Smooth muscle cell (in vitro differentiated cells): Measurements from ENCODE around the gene ADGRL2. TPM values are rescaled to one million over a fixed set of nuclear protein-coding genes. Genes with fewer than 3 reads are reported as not detected.
A peak's percentile ranks its signal among the peaks of the same experiment; 100 is the strongest.

Experiments used
- DNase-seq: peaks from one replicate; lab custom pipeline; 2025; ENCODE audit not compliant: unreplicated experiment; lab: John Stamatoyannopoulos, UW
- H2AFZ ChIP-seq: fragments of 200-600 bp; sonication (generic); 2 replicates; pipeline ENCODE4 v1.6.0; 2016; ENCODE audit warnings: antibody characterized with exemption, low read depth, mild to moderate bottlenecking
- H3F3A ChIP-seq: fragments of 200-600 bp; sonication (generic); 2 replicates; pipeline ENCODE4 v1.6.0; 2017; ENCODE audit warnings: antibody characterized with exemption, low read depth
- H3K27ac ChIP-seq: fragments of 200-600 bp; sonication (generic); 2 replicates; pipeline ENCODE4 v1.5.1; 2016; ENCODE audit warnings: low read depth, mild to moderate bottlenecking
- H3K27me3 ChIP-seq: fragments of 200-600 bp; sonication (generic); 2 replicates; pipeline ENCODE4 v1.6.1; 2016; ENCODE audit warnings: low read depth, mild to moderate bottlenecking
- H3K36me3 ChIP-seq: fragments of 200-600 bp; sonication (generic); 2 replicates; pipeline ENCODE4 v1.5.1; 2016; ENCODE audit warnings: low read depth
- H3K4me1 ChIP-seq: fragments of 200-600 bp; sonication (generic); 2 replicates; pipeline ENCODE4 v1.5.1; 2016; ENCODE audit warnings: low read depth
- H3K4me2 ChIP-seq: fragments of 200-600 bp; sonication (generic); 2 replicates; pipeline ENCODE4 v1.6.0; 2016; ENCODE audit warnings: mild to moderate bottlenecking
- H3K4me3 ChIP-seq: fragments of 200-600 bp; sonication (generic); 2 replicates; pipeline ENCODE4 v1.5.1; 2016; ENCODE audit warnings: mild to moderate bottlenecking
- H3K79me2 ChIP-seq: fragments of 200-600 bp; sonication (generic); 2 replicates; pipeline ENCODE4 v1.6.0; 2016; ENCODE audit warnings: low read depth, mild to moderate bottlenecking
- H3K9ac ChIP-seq: fragments of 200-600 bp; sonication (generic); 2 replicates; pipeline ENCODE4 v1.6.0; 2016; ENCODE audit warnings: low read depth
- H3K9me3 ChIP-seq: fragments of 200-600 bp; sonication (generic); replicated peaks from 2 replicates; pipeline ENCODE4 v1.5.1; 2016; ENCODE audit warnings: low read depth
- H4K20me1 ChIP-seq: fragments of 200-600 bp; sonication (generic); 2 replicates; pipeline ENCODE4 v1.6.0; 2016; ENCODE audit warnings: low read depth
- CTCF ChIP-seq: fragments of 200-600 bp; sonication (generic); IDR thresholded peaks from 2 replicates; pipeline ENCODE4 v1.5.1; 2017; ENCODE audit warnings: borderline replicate concordance, mild to moderate bottlenecking, antibody characterized with exemption; ENCODE audit not compliant: insufficient read depth, poor library complexity, severe bottlenecking
- WGBS: methylation state at CpG from one replicate; pipeline ENCODE4 v1.1.7; 2016; ENCODE audit warnings: low lambda C conversion rate; 5-methylcytosine and 5-hydroxymethylcytosine counted together
- polyA plus RNA-seq: library from polyadenylated mRNA; unstranded; fragments of >200 nt; fragmentation: Nextera tagmentation; extraction: Ambion mirVana; gene quantifications from 2 replicates; pipeline ENCODE4 v1.2.1, GENCODE V29; 2016
- total RNA-seq: library from RNA; depleted of rRNA; stranded (reverse); fragments of >200 nt; gene quantifications from 2 replicates; pipeline ENCODE4 v1.2.3, GENCODE V29; 2014

ADGRL2 gene
- total and polyA plus RNA-seq, 2 experiments from 2014 or later = 25.1 to 119 TPM

- Histone ChIP-seq H3F3A (no peaks in the 10 kb centered on the region), H3K36me3 (no peaks in the 10 kb centered on the region), H3K27me3 (no peaks in the 10 kb centered on the region), H3K79me2 (no peaks in the 10 kb centered on the region), H3K27ac (no peak overlapping the region), H3K4me3 (no peak overlapping the region), H4K20me1 (no peaks in the 10 kb centered on the region), H3K4me1 (no peaks in the 10 kb centered on the region), H2AFZ (no peak overlapping the region), H3K9me3 (no peaks in the 10 kb centered on the region), H3K4me2 (no peak overlapping the region), H3K9ac (no peak overlapping the region)
- no peak for TF ChIP-seq CTCF
- 85% methylated on average over 8 of the region's 8 CpGs for WGBS
- DNase-seq = no peak
Measured at GRCh38 chr1:81757398-81758020, 43.2 kb upstream of the ADGRL2 start.

GRCh38 chr1:81758181-81758580 lies 42.6 kb upstream of the ADGRL2 start:
- Histone ChIP-seq H3K4me3 (no peak overlapping the region), H3K27ac (no peak overlapping the region), H3K9ac (no peak overlapping the region), H3K79me2 (no peaks in the 10 kb centered on the region), H3K36me3 (no peaks in the 10 kb centered on the region), H3K9me3 (no peaks in the 10 kb centered on the region), H3K4me2 (no peak overlapping the region), H3K4me1 (no peaks in the 10 kb centered on the region), H2AFZ (no peak overlapping the region), H4K20me1 (no peaks in the 10 kb centered on the region), H3F3A (no peaks in the 10 kb centered on the region), H3K27me3 (no peaks in the 10 kb centered on the region)
- no peak for TF ChIP-seq CTCF
- WGBS = 87% methylated on average over 2 of the region's 2 CpGs
- DNase-seq = no peak

- Histone ChIP-seq H3F3A (no peaks in the 10 kb centered on the region), H2AFZ (no peak overlapping the region), H3K4me1 (no peaks in the 10 kb centered on the region), H3K27ac (no peak overlapping the region), H4K20me1 (no peaks in the 10 kb centered on the region), H3K9me3 (no peaks in the 10 kb centered on the region), H3K4me3 (no peak overlapping the region), H3K36me3 (no peaks in the 10 kb centered on the region), H3K27me3 (no peaks in the 10 kb centered on the region), H3K4me2 (no peak overlapping the region), H3K9ac (no peak overlapping the region), H3K79me2 (no peaks in the 10 kb centered on the region)
- DNase-seq = no peak
- 19% methylated on average over 1 of the region's 1 CpG for WGBS
- peak; percentile 43 for TF ChIP-seq CTCF
Measured at GRCh38 chr1:81760477-81761097, 40.1 kb upstream of the ADGRL2 start.

GRCh38 chr1:81775510-81775909 lies 25.2 kb upstream of the ADGRL2 start:
- no peaks in the 10 kb centered on the region for H3K9me3 ChIP-seq

More at GRCh38 chr1:81775510-81775909, 25.2 kb upstream of the ADGRL2 start:
- H4K20me1 ChIP-seq = no peaks in the 10 kb centered on the region
- H3K9ac ChIP-seq = no peak overlapping the region
- H3K4me3 ChIP-seq = no peak overlapping the region
- TF ChIP-seq CTCF = no peak
- no peak overlapping the region for H3K4me2 ChIP-seq
- H3F3A ChIP-seq = no peaks in the 10 kb centered on the region
- no peaks in the 10 kb centered on the region for H3K4me1 ChIP-seq
- DNase-seq = no peak
- H3K36me3 ChIP-seq = no peaks in the 10 kb centered on the region
- H3K27ac ChIP-seq = no peak overlapping the region
- no peaks in the 10 kb centered on the region for H3K79me2 ChIP-seq
- H3K27me3 ChIP-seq = no peaks in the 10 kb centered on the region
- H2AFZ ChIP-seq = no peak overlapping the region
